Naive thymus-derived CD4-positive, alpha-beta T cell (primary cell): ENCODE measurements around the gene EMX1. TPM values are rescaled to one million over a fixed set of nuclear protein-coding genes. Genes with fewer than 3 reads are reported as not detected.

Source experiments
- ATAC-seq: fragments of 150-1000 bp; cut with Tn5 transposase; 2 replicates; pipeline ENCODE4 v1.10.0; 2021; ENCODE audit warnings: mild to moderate bottlenecking, moderate library complexity
- CTCF ChIA-PET: fragments of 350-600 bp; sonication (Branson Sonifier 250); formaldehyde crosslinking; loops from one replicate; lab custom pipeline; 2021; ENCODE audit warnings: antibody characterized with exemption; lab: Charles Lee
- POLR2A ChIA-PET: fragments of 350-600 bp; sonication (Branson Sonifier 250); formaldehyde crosslinking; loops from one replicate; lab custom pipeline; 2021; ENCODE audit warnings: antibody characterized with exemption, inconsistent platforms; lab: Charles Lee
- DNase-seq, 9 donors: peaks; one replicate each; pipeline versions ENCODE4 v3.0.0 to v3.0.0-alpha.2; 2020 to 2022; ENCODE audit warnings: mixed read lengths in 1 of 9
- H3K27ac ChIP-seq: one replicate; pipeline ENCODE4 v1.7.0; 2013; ENCODE audit warnings: mild to moderate bottlenecking, low read depth, low read length, moderate library complexity
- H3K27me3 ChIP-seq, 2 donors: one replicate each; pipeline ENCODE4 v1.7.0; 2013; ENCODE audit warnings: low read length in 2 of 2, mild to moderate bottlenecking in 2 of 2, moderate library complexity in 2 of 2; ENCODE audit not compliant: control insufficient read depth in 2 of 2, insufficient read depth in 2 of 2
- H3K36me3 ChIP-seq, 3 experiments: 1 replicate in 2 of 3; 2 replicates in 1 of 3; pipeline ENCODE4 v1.7.0; 2013; ENCODE audit warnings: low read length in 3 of 3, mild to moderate bottlenecking in 3 of 3, moderate library complexity in 1 of 3; ENCODE audit not compliant: insufficient read depth in 3 of 3, control insufficient read depth in 2 of 3
- H3K4me1 ChIP-seq, 2 donors: one replicate each; pipeline ENCODE4 v1.7.0; 2013; ENCODE audit warnings: low read length in 2 of 2, mild to moderate bottlenecking in 2 of 2, moderate library complexity in 1 of 2; ENCODE audit not compliant: control insufficient read depth in 2 of 2, insufficient read depth in 2 of 2
- H3K4me3 ChIP-seq: 2 replicates; pipeline ENCODE4 v1.7.0; 2013; ENCODE audit warnings: mild to moderate bottlenecking, low read length
- H3K9me3 ChIP-seq, 3 experiments: 1 replicate in 2 of 3; 2 replicates in 1 of 3; pipeline ENCODE4 v1.7.0; 2013; ENCODE audit warnings: low read length in 3 of 3; ENCODE audit not compliant: control insufficient read depth in 2 of 3
- H3K27ac Mint-ChIP-seq, 9 donors: one replicate each; pipeline ENCODE4 v1.8.0; 2020 to 2022; ENCODE audit warnings: mixed read lengths in 9 of 9, mild to moderate bottlenecking in 8 of 9, moderate library complexity in 5 of 9, inconsistent platforms in 2 of 9
- H3K27me3 Mint-ChIP-seq, 5 donors: one replicate each; pipeline ENCODE4 v1.8.0; 2021 to 2022; ENCODE audit warnings: mixed read lengths in 5 of 5, mild to moderate bottlenecking in 1 of 5
- H3K36me3 Mint-ChIP-seq, 5 donors: one replicate each; pipeline ENCODE4 v1.8.0; 2020 to 2022; ENCODE audit warnings: mixed read lengths in 5 of 5, mild to moderate bottlenecking in 3 of 5, inconsistent platforms in 1 of 5
- H3K4me1 Mint-ChIP-seq, 7 donors: one replicate each; pipeline ENCODE4 v1.8.0; 2020 to 2022; ENCODE audit warnings: mixed read lengths in 7 of 7, mild to moderate bottlenecking in 3 of 7, inconsistent platforms in 1 of 7
- H3K4me3 Mint-ChIP-seq, 10 donors: one replicate each; pipeline ENCODE4 v1.8.0; 2020 to 2022; ENCODE audit warnings: mild to moderate bottlenecking in 10 of 10, mixed read lengths in 10 of 10, moderate library complexity in 6 of 10, inconsistent platforms in 2 of 10
- H3K9me3 Mint-ChIP-seq, 11 donors: one replicate each; pipeline ENCODE4 v1.8.0; 2020 to 2022; ENCODE audit warnings: mixed read lengths in 11 of 11, mild to moderate bottlenecking in 4 of 11, inconsistent platforms in 1 of 11, moderate library complexity in 1 of 11
- intact Hi-C, 2 donors: fragments of 100-400 bp; cut with micrococcal nuclease; formaldehyde crosslinking; loops; one replicate each; pipeline ENCODE4 v1.15.1; 2023
- polyA plus RNA-seq, 2 donors: library from polyadenylated mRNA; unstranded; fragments of 300-500 nt; fragmentation: Illumina TruSeq; gene quantifications; one replicate each; pipeline ENCODE4 v1.2.3, GENCODE V29; 2021
- total RNA-seq, 6 experiments: library from RNA in 5 of 6; stranded (reverse) in 5 of 6; gene quantifications; 1 replicate in 5 of 6; 2 replicates in 1 of 6; pipeline ENCODE4 v1.2.3 and lab custom pipeline; 2021 to 2026

The EMX1 gene
- total and polyA plus RNA-seq, 7 experiments from 2014 or later: not detected

DNA sequence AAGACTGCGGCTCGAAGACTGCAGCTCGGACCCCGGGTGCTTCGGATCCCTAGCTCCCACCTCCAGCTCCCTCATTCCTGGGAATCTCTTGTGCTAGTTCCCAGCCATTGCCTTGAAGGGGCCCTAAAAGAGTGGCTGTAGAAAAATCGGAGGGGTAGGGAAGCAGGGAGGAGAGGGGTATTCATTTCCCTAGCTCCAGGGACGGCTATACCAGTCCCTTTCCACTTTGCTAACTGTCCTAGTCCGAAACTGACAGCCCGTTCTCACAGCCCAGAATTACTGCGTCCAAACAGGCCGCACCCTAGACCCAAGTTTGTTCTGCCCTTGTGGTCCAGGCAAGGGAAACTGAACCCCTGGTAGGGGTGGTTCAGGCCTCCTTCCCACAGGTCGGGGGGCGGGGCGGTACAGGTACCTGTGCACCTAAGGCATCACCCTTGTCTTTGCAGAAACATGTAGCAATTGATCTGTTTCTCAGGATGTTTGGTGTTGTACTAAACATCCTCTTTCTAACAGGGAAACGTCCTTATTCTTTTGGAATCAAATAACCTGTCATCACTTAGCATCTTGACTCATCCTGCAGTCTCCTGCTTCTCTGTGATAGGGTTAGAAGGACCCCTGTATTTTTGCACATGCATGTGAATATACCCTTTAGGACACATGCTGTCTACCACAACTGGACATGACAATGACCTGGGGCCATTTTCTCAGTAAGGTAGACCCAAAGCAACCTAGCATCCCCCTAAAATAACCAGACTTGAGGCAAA lies 4.0 kb downstream of the EMX1 start:
- no peaks in the 10 kb centered on the region for H3K36me3 ChIP-seq
- peak overlapping the region in 1 of 9 donors; percentile 18 for H3K27ac Mint-ChIP-seq
- ChIA-PET POLR2A (no interaction called here), CTCF (no interaction called here)
- H3K4me3 ChIP-seq: no peak overlapping the region
- H3K9me3 ChIP-seq: no peaks in the 10 kb centered on the region
- peaks cover 13 to 16% of the 10 kb centered on the region in 2 donors for H3K4me1 ChIP-seq
- H3K27ac ChIP-seq: no peak overlapping the region
- peaks cover 0 to 3% (median 0%) of the 10 kb centered on the region in 11 donors for H3K9me3 Mint-ChIP-seq
- intact Hi-C loops: no loop called here
- H3K27me3 Mint-ChIP-seq: peaks cover 37 to 78% (median 45%) of the 10 kb centered on the region in 5 donors
- peaks cover 0 to 21% (median 16%) of the 10 kb centered on the region in 7 donors for H3K4me1 Mint-ChIP-seq
- DNase-seq (no peak), ATAC-seq (no peak)
- H3K4me3 Mint-ChIP-seq: peak overlapping the region in 2 of 10 donors; percentile 22 to 29
- H3K36me3 Mint-ChIP-seq: no peaks in the 10 kb centered on the region
- peaks cover 16 to 39% of the 10 kb centered on the region in 2 donors for H3K27me3 ChIP-seq

DNA sequence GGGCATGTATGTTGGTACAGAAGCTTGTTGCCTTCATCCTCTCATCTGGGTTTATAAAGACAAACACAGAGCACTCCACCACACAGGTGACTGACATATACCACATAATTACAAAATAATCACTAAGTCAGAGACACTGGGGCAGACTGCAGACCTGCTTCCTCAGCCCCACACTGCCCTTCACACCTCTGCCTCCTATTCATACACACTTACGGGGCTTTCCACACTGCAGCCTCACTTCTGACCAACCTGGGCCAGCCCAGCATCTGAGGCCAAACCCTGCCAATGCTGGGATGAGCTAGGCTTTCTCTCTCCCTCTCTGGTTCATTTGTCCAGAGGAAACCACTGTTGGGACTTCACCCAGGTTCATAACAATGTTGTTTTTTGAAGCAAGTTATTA lies 4.5 kb downstream of the EMX1 start:
- ATAC-seq: no peak
- POLR2A ChIA-PET: no interaction called here

DNA sequence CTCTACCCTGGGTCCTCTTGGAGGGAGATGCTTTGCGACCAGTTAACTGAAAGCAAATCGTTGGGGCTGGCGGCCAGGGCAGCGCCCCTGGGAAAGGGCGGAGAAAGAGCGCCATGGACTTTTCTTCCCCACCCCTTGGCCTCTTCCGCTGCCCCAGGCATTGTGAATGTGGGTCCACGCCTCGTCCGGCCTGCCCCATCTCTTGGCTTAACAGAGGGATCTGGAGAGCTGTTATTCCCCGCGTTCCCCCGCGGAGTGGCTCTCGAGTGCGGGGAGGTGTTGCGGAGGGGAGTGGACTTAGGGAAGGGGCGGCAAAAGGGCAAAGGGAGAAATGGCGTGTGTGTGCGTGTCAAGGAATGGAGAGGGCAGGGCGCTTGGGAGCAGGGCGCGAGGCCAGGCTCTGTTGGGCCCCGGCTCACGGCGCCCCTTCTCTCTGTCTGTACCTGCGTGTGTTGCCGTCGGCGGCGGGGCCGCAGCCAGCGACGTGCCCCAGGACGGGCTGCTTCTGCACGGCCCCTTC lies 6.6 kb downstream of the EMX1 start:
- H3K4me1 ChIP-seq: peaks cover 0 to 6% of the 10 kb centered on the region in 2 donors

More for the DNA sequence above, 4.5 kb downstream of the EMX1 start:
- Histone ChIP-seq H3K36me3 (no peaks in the 10 kb centered on the region), H3K4me1 (peaks cover 7 to 12% of the 10 kb centered on the region in 2 donors), H3K27me3 (peaks cover 12 to 37% of the 10 kb centered on the region in 2 donors), H3K27ac (no peak overlapping the region), H3K4me3 (no peak overlapping the region), H3K9me3 (no peaks in the 10 kb centered on the region)
- DNase-seq: no peak
- H3K36me3 Mint-ChIP-seq: no peaks in the 10 kb centered on the region
- H3K4me1 Mint-ChIP-seq: peaks cover 0 to 21% (median 16%) of the 10 kb centered on the region in 7 donors
- CTCF ChIA-PET: no interaction called here
- intact Hi-C loops: no loop called here
- peaks cover 0 to 3% (median 0%) of the 10 kb centered on the region in 11 donors for H3K9me3 Mint-ChIP-seq
- peak overlapping the region in 3 of 10 donors; percentile 8 to 31 (median 10) for H3K4me3 Mint-ChIP-seq
- H3K27me3 Mint-ChIP-seq: peaks cover 36 to 72% (median 45%) of the 10 kb centered on the region in 5 donors
- no peak overlapping the region for H3K27ac Mint-ChIP-seq

DNA sequence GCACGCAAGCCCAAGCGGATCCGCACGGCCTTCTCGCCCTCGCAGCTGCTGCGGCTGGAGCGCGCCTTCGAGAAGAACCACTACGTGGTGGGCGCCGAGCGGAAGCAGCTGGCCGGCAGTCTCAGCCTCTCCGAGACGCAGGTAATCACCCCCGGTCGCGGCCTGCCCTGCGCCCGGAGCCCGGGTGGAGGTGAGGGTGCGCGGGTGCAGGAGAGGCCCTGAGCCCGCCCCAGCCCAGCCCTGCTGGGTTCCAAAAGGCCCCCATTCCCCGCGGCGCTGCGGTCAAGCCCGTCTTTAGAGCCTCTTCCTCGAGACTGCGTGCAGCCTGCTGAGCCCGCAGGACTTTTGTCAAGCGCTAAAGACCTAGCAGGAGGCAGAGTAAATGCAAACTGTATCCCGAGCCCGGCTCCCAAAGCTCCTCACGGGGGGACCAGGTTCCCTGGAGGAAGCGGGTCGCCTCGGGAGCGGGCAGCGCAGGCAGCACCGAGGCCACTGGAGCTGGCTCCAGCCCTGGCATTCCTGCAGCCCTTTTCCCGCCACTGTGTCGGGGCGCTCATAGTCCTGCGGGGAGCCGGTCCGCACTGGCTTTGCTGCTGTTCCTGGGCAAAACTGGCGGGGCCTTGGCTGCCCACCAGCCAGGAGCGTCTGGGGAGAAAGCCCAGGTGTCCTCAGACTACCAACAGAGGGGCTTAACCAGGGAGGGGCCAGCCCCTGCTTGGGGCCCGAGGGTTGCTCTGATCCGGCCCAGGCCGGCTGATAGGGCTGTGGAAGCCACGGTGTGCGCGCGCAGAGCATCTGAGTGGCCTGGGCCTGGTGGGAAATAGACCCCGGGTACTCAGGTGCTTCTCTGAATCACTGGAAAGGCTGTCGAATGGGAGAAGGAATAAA lies 7.3 kb downstream of the EMX1 start:
- no peaks in the 10 kb centered on the region for H3K9me3 ChIP-seq
- ATAC-seq (no peak), DNase-seq (peak in 1 of 9 donors; percentile 3)
- H3K4me3 Mint-ChIP-seq: peak overlapping the region in 2 of 10 donors; percentile 14 to 67
- peaks cover 0 to 13% (median 4%) of the 10 kb centered on the region in 7 donors for H3K4me1 Mint-ChIP-seq
- H3K4me1 ChIP-seq: peaks cover 0 to 6% of the 10 kb centered on the region in 2 donors
- peaks cover 27 to 56% (median 34%) of the 10 kb centered on the region in 5 donors for H3K27me3 Mint-ChIP-seq
- ChIA-PET CTCF (no interaction called here), POLR2A (no interaction called here)
- intact Hi-C loops: no loop called here
- H3K9me3 Mint-ChIP-seq: peaks cover 0 to 3% (median 0%) of the 10 kb centered on the region in 11 donors
- no peak overlapping the region for H3K27ac Mint-ChIP-seq
- H3K27me3 ChIP-seq: peaks cover 8 to 33% of the 10 kb centered on the region in 2 donors
- no peaks in the 10 kb centered on the region for H3K36me3 Mint-ChIP-seq
- no peak overlapping the region for H3K27ac ChIP-seq
- H3K36me3 ChIP-seq: no peaks in the 10 kb centered on the region
- no peak overlapping the region for H3K4me3 ChIP-seq

More for the DNA sequence above, 6.6 kb downstream of the EMX1 start:
- Mint-ChIP-seq H3K27ac (no peak overlapping the region), H3K4me1 (peaks cover 0 to 17% (median 11%) of the 10 kb centered on the region in 7 donors), H3K4me3 (peak overlapping the region in 3 of 10 donors; percentile 14 to 67 (median 36)), H3K36me3 (no peaks in the 10 kb centered on the region), H3K9me3 (peaks cover 0 to 3% (median 0%) of the 10 kb centered on the region in 11 donors), H3K27me3 (peaks cover 33 to 63% (median 41%) of the 10 kb centered on the region in 5 donors)
- H3K27ac ChIP-seq: no peak overlapping the region
- peaks cover 10 to 37% of the 10 kb centered on the region in 2 donors for H3K27me3 ChIP-seq
- intact Hi-C loops: no loop called here
- ChIA-PET POLR2A (no interaction called here), CTCF (no interaction called here)
- H3K9me3 ChIP-seq: no peaks in the 10 kb centered on the region
- DNase-seq: no peak
- no peaks in the 10 kb centered on the region for H3K36me3 ChIP-seq
- ATAC-seq: no peak
- no peak overlapping the region for H3K4me3 ChIP-seq

DNA sequence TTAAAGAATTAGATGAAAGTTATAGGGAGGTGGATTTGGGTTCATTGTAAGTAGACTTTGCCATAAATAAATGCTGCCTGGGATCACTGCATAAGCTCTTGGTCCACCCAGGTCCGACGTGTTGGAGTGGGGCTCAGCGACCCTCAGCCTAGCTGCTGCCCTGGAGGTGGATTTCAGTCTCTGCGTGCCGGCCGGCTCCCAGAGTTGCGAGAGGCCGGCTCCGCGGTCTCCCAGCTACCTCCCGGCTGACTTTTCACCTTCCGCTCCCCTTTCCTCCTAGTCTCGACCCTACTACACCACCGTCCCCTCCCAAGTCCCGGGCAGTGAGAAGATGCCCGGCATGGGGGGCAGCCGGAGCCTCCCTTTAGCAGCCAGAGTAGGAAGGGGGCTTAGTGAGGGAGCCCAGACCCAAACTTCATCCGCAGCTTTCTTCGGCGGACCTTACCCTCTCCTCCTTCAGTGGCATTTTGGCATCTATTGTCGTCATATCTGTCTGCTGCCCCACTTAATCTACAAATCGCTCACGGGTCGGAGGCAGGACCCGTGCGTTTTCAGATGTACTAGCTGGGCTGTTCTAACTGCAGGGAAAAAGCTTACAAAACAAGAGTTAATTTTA lies 8.1 kb downstream of the EMX1 start:
- Mint-ChIP-seq H3K4me1 (peaks cover 0 to 12% (median 1%) of the 10 kb centered on the region in 7 donors), H3K27me3 (peaks cover 25 to 47% (median 32%) of the 10 kb centered on the region in 5 donors), H3K9me3 (peaks cover 0 to 3% (median 0%) of the 10 kb centered on the region in 11 donors), H3K27ac (peak overlapping the region in 1 of 9 donors; percentile 27), H3K4me3 (no peak overlapping the region), H3K36me3 (no peaks in the 10 kb centered on the region)
- no peaks in the 10 kb centered on the region for H3K36me3 ChIP-seq
- H3K9me3 ChIP-seq: no peaks in the 10 kb centered on the region
- H3K27me3 ChIP-seq: peaks cover 7 to 29% of the 10 kb centered on the region in 2 donors
- H3K4me1 ChIP-seq: no peaks in the 10 kb centered on the region
- intact Hi-C loops: no loop called here
- DNase-seq (peak in 1 of 9 donors; percentile 1), ATAC-seq (no peak)
- ChIA-PET CTCF (no interaction called here), POLR2A (no interaction called here)
- no peak overlapping the region for H3K4me3 ChIP-seq
- H3K27ac ChIP-seq: no peak overlapping the region

DNA sequence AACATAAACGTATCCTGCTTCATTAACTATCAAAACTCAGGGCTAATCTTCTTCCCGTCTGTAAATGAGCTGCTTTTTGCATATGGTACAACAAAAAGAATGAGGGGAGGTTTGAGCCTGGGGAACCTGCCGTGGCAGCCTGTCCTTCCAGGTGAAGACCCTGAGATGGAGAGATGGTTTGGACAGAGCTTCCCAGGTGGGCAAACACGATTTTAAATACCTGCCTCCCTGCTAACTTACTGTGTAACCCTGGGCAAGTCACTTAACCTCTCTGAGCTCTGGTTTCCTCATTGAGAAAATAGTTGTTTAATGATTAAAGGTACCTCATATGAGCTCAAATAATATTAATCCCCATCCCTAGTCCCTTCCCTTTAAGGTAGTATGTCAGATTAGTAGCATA lies 9.0 kb downstream of the EMX1 start:
- intact Hi-C loops: loop anchor here in 1 of 2 donors (1.0 to 2.0 kb wide), 2 partner anchors 8 to 64 kb away; no protein-coding TSS in a partner anchor
- no peaks in the 10 kb centered on the region for H3K36me3 Mint-ChIP-seq

More for the DNA sequence above, 9.0 kb downstream of the EMX1 start:
- H3K9me3 Mint-ChIP-seq: peaks cover 0 to 3% (median 0%) of the 10 kb centered on the region in 11 donors
- Histone ChIP-seq H3K4me1 (no peaks in the 10 kb centered on the region), H3K27me3 (peaks cover 7 to 22% of the 10 kb centered on the region in 2 donors), H3K27ac (no peak overlapping the region), H3K9me3 (no peaks in the 10 kb centered on the region), H3K4me3 (no peak overlapping the region), H3K36me3 (no peaks in the 10 kb centered on the region)
- DNase-seq (peak in 1 of 9 donors; percentile 19), ATAC-seq (no peak)
- H3K27me3 Mint-ChIP-seq: peaks cover 20 to 40% (median 27%) of the 10 kb centered on the region in 5 donors
- ChIA-PET POLR2A (no interaction called here), CTCF (no interaction called here)
- H3K4me3 Mint-ChIP-seq: no peak overlapping the region
- H3K4me1 Mint-ChIP-seq: peaks cover 0 to 10% (median 0%) of the 10 kb centered on the region in 7 donors
- no peak overlapping the region for H3K27ac Mint-ChIP-seq
